HG02981 (cell line): ENCODE measurements around the gene BDKRB2.

Experiments used
- ATAC-seq: cut with Tn5 transposase; IDR thresholded peaks from one replicate; pipeline ENCODE4 v1.9.1; 2021; ENCODE audit warnings: mild to moderate bottlenecking, moderate library complexity; ENCODE audit not compliant: unreplicated experiment

Gene BDKRB2

GRCh38 chr14:96197969-96198368 lies 6.7 kb upstream of the BDKRB2 start:
- no peak for ATAC-seq

GRCh38 chr14:96198430-96199130 lies 6.1 kb upstream of the BDKRB2 start:
- no peak for ATAC-seq

- ATAC-seq: no peak
Observed at GRCh38 chr14:96201157-96201556, 3.5 kb upstream of the BDKRB2 start.

- ATAC-seq: no peak
Observed at GRCh38 chr14:96201965-96202364, 2.7 kb upstream of the BDKRB2 start.

- ATAC-seq: no peak
Observed at GRCh38 chr14:96202441-96203094, 2.1 kb upstream of the BDKRB2 start.

- ATAC-seq: no peak
Observed at GRCh38 chr14:96203116-96203515, 1.5 kb upstream of the BDKRB2 start.

GRCh38 chr14:96203635-96204034 lies 1.0 kb upstream of the BDKRB2 start:
- no peak for ATAC-seq

- no peak for ATAC-seq
Observed at GRCh38 chr14:96205059-96205977, 679 bp downstream of the BDKRB2 start.

GRCh38 chr14:96205978-96206360 lies 1.3 kb downstream of the BDKRB2 start:
- ATAC-seq: no peak

- ATAC-seq: no peak
Observed at GRCh38 chr14:96206461-96206860, 1.8 kb downstream of the BDKRB2 start.

- no peak for ATAC-seq
Observed at GRCh38 chr14:96207686-96208085, 3.0 kb downstream of the BDKRB2 start.

- no peak for ATAC-seq
Observed at GRCh38 chr14:96208739-96209138, 4.1 kb downstream of the BDKRB2 start.

- no peak for ATAC-seq
Observed at GRCh38 chr14:96212140-96212539, 7.5 kb downstream of the BDKRB2 start.

- ATAC-seq: no peak
Observed at GRCh38 chr14:96212896-96213295, 8.3 kb downstream of the BDKRB2 start.

GRCh38 chr14:96213871-96214465 lies 9.3 kb downstream of the BDKRB2 start:
- ATAC-seq: no peak

GRCh38 chr14:96214793-96215192 lies 10.2 kb downstream of the BDKRB2 start:
- ATAC-seq: no peak

- ATAC-seq: no peak
Observed at GRCh38 chr14:96215452-96216244, 11.0 kb downstream of the BDKRB2 start.

- ATAC-seq: no peak
Observed at GRCh38 chr14:96216627-96217026, 12.0 kb downstream of the BDKRB2 start.

- no peak for ATAC-seq
Observed at GRCh38 chr14:96217376-96217913, 12.8 kb downstream of the BDKRB2 start.

GRCh38 chr14:96221109-96221650 lies 16.5 kb downstream of the BDKRB2 start:
- ATAC-seq: no peak
